Right lobe of liver (tissue), 6 donors: ENCODE measurements around the gene LDB3. TPM values are rescaled to one million over a fixed set of nuclear protein-coding genes. Genes with fewer than 3 reads are reported as not detected.
A peak's percentile ranks its signal among the peaks of the same experiment; 100 is the strongest.

ENCODE experiments used
- ATAC-seq, 4 donors: fragments of 200-7000 bp; cut with Tn5 transposase; one replicate each; pipeline ENCODE4 v1.9.1; 2020; ENCODE audit warnings: mild to moderate bottlenecking in 4 of 4, moderate library complexity in 4 of 4
- DNase-seq, 3 donors: peaks; one replicate each; pipeline ENCODE4 v3.0.0-alpha.2; 2020
- H3K27ac ChIP-seq, 3 donors: fragments of 200-600 bp; one replicate each; pipeline ENCODE4 v1.8.0; 2022
- H3K27me3 ChIP-seq, 2 donors: fragments of 200-600 bp; one replicate each; pipeline ENCODE4 v1.8.0; 2022
- H3K36me3 ChIP-seq, 4 donors: fragments of 200-600 bp; sonication (generic) in 1 of 4; one replicate each; pipeline versions ENCODE4 v1.5.1 to v1.8.0; 2017 to 2022; ENCODE audit warnings: control low read depth in 1 of 4
- H3K4me1 ChIP-seq, 4 donors: fragments of 200-600 bp; sonication (generic) in 1 of 4; one replicate each; pipeline versions ENCODE4 v1.5.1 to v1.8.0; 2017 to 2022; ENCODE audit warnings: control low read depth in 1 of 4
- H3K4me3 ChIP-seq, 3 donors: fragments of 200-600 bp; one replicate each; pipeline ENCODE4 v1.8.0; 2022
- H3K9me3 ChIP-seq, 4 donors: fragments of 200-600 bp; sonication (generic) in 1 of 4; one replicate each; pipeline versions ENCODE4 v1.5.1 to v1.8.0; 2017 to 2022; ENCODE audit warnings: control low read depth in 1 of 4
- POLR2A ChIP-seq: fragments of 450-650 bp; IDR thresholded peaks from one replicate; pipeline ENCODE4 v1.6.1; 2017; ENCODE audit warnings: antibody characterized with exemption, mild to moderate bottlenecking
- WGBS: methylation state at CpG from one replicate; pipeline ENCODE4 v1.1.6; 2018; ENCODE audit warnings: low coverage, low lambda C conversion rate; ENCODE audit not compliant: insufficient coverage; ENCODE audit errors: missing lambda C conversion rate; 5-methylcytosine and 5-hydroxymethylcytosine counted together
- intact Hi-C, 2 donors: fragments of 100-400 bp; cut with DNase I; formaldehyde crosslinking; loops; one replicate each; pipeline versions ENCODE4 v1.11.2 to v1.14.1; 2022
- long read RNA-seq: library from polyadenylated mRNA; unstranded; transcript quantifications from one replicate; pipeline ENCODE4 v2.0.0, GENCODE V29; 2019
- total RNA-seq, 6 experiments: library from RNA; depleted of rRNA in 2 of 6; stranded (reverse); fragments of >200 nt in 2 of 6; fragmentation: NEBNext Ultra II Directional in 3 of 6; extraction: Animal tissue kit (Norgen Biotek cat#: 25700) in 3 of 6; gene quantifications; one replicate each; pipeline versions ENCODE4 v1.1.0 to v1.2.4, GENCODE V29; 2016 to 2023
- TF ChIP-seq, protein P1 (sequence below), 4 donors: fragments of 200-600 bp in 3 of 4; fragments of 450-650 bp in 1 of 4; IDR thresholded peaks; one replicate each; pipeline versions ENCODE4 v1.5.1 to v1.8.0; 2016 to 2022; ENCODE audit warnings: antibody characterized with exemption in 4 of 4, mild to moderate bottlenecking in 2 of 4
- donor health status: DM: no; HTN: yes; CAD: no.
- donor health status: DM: no; HTN: no; CAD: no.
- donor health status: DM: no; HTN: no; CAD: no.
- donor health status: DM: no; HTN: yes; CAD: no.
- donor health status: DM: no; HTN: yes; CAD: no.

Gene LDB3, protein sequence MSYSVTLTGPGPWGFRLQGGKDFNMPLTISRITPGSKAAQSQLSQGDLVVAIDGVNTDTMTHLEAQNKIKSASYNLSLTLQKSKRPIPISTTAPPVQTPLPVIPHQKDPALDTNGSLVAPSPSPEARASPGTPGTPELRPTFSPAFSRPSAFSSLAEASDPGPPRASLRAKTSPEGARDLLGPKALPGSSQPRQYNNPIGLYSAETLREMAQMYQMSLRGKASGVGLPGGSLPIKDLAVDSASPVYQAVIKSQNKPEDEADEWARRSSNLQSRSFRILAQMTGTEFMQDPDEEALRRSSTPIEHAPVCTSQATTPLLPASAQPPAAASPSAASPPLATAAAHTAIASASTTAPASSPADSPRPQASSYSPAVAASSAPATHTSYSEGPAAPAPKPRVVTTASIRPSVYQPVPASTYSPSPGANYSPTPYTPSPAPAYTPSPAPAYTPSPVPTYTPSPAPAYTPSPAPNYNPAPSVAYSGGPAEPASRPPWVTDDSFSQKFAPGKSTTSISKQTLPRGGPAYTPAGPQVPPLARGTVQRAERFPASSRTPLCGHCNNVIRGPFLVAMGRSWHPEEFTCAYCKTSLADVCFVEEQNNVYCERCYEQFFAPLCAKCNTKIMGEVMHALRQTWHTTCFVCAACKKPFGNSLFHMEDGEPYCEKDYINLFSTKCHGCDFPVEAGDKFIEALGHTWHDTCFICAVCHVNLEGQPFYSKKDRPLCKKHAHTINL
- under 1 TPM; 0.07 to 0.29 (median 0.12) TPM for total RNA-seq
- long read RNA-seq = 0 reads

DNA sequence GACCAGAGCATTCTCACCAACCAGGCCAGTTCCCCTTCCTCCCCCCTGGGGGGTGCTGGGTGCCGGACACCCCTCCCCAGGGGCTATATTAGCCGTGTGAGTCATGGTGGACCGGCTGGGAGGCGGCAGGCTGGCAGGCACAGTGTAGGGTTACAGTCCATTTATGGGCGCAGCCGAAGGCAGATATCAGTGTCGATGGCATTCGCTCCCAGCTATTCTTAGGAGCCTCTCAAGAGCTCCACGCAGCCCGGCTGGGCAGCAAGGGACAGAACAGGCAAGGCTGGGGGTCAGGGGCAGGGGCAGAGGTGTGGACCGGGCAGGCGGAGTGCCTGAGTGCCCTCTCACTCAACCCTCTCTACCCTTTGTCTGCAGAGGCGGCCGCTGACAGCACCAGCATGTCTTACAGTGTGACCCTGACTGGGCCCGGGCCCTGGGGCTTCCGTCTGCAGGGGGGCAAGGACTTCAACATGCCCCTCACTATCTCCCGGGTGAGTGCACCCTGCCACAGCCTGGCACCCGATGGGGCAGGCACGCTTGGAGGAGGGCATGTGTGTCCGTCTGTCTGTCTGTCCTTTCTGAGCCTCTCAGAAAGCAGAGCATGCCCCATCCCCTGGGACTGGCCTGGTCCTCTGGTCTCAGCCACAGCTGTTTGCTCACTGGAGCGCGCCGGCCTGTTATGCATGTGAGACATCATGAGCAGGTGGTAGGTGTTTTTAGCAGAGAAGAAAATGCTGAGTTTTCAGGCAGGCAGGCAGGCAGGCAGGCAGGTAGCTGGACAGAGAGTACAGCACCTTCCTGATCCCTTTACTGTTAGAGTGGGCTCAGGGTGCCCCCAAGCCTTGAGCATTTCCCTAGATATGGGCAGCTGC, at the start of gene LDB3:
TSS of gene LDB3 (plus strand) at position 215 of the 869 bp plus-strand sequence. CDS start at position 396, 181 bp downstream.
- H3K4me1 ChIP-seq = no peaks in the 10 kb centered on the region
- DNase-seq (no peak), ATAC-seq (no peak)
- no peaks in the 10 kb centered on the region for H3K9me3 ChIP-seq
- no peak within 1 kb of the TSS for H3K27ac ChIP-seq
- WGBS = no CpG with 5 or more reads among the region's 23 CpGs
- no peaks in the 10 kb centered on the region for H3K27me3 ChIP-seq
- TF ChIP-seq, protein P1, sequence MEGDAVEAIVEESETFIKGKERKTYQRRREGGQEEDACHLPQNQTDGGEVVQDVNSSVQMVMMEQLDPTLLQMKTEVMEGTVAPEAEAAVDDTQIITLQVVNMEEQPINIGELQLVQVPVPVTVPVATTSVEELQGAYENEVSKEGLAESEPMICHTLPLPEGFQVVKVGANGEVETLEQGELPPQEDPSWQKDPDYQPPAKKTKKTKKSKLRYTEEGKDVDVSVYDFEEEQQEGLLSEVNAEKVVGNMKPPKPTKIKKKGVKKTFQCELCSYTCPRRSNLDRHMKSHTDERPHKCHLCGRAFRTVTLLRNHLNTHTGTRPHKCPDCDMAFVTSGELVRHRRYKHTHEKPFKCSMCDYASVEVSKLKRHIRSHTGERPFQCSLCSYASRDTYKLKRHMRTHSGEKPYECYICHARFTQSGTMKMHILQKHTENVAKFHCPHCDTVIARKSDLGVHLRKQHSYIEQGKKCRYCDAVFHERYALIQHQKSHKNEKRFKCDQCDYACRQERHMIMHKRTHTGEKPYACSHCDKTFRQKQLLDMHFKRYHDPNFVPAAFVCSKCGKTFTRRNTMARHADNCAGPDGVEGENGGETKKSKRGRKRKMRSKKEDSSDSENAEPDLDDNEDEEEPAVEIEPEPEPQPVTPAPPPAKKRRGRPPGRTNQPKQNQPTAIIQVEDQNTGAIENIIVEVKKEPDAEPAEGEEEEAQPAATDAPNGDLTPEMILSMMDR (IDR thresholded peaks at IDR 0.05) = no peak
- no peak for TF ChIP-seq POLR2A
- H3K36me3 ChIP-seq = no peaks in the 10 kb centered on the region
- H3K4me3 ChIP-seq = no peak within 1 kb of the TSS
- intact Hi-C loops = no loop called here

DNA sequence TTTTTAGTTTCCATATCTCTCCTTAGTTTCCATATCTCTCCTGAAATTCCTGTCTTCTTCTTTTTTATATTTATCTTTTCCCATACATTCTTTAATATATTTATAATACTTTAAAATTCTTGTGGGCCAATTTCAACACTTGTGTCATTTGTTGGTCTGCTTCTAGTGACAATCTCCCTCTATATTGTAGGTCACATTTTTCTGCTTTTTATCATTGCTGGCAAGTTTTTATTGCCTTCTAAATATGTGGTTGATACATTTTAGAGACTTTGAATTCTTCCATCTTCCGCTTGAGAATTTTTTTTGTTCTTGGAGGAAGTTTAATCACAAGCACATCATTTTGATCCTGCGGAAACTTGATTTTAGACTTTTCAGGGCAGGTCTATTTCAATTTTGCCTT, 40.0 kb upstream of the LDB3 start:
- H3K27ac ChIP-seq = no peak overlapping the region
- no peaks in the 10 kb centered on the region for H3K27me3 ChIP-seq
- TF ChIP-seq POLR2A = no peak
- TF ChIP-seq, protein P1 (IDR thresholded peaks at IDR 0.05) = no peak
- no peaks in the 10 kb centered on the region for H3K9me3 ChIP-seq
- H3K4me1 ChIP-seq = peaks cover 0 to 5% (median 0%) of the 10 kb centered on the region in 4 donors
- no peak for ATAC-seq
- DNase-seq = no peak
- no peak overlapping the region for H3K4me3 ChIP-seq
- H3K36me3 ChIP-seq = no peaks in the 10 kb centered on the region
- intact Hi-C loops = no loop called here
- 95% methylated on average over 2 of the region's 2 CpGs for WGBS

DNA sequence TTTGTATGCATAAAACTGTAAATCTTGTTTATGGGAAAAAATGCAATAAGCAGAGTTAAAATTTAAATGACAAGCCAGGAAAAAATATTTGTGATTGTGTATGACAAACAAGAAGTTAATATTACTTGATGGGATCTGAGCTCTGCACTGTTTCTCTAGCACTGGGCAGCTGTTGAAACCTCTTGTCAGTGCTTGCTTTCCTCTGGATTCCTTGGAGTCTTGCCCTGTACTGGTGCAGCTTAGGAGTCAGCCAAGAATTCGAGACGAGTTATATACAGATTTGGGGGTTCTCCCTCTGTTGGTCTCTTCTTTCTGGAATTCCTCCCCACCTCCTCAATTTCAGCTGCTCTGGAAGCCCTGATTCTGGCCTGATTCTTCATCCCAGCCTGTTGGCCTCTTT, 38.2 kb upstream of the LDB3 start:
- DNase-seq (no peak), ATAC-seq (no peak)
- Histone ChIP-seq H3K4me3 (no peak overlapping the region), H3K9me3 (no peaks in the 10 kb centered on the region), H3K4me1 (peaks cover 0 to 5% (median 0%) of the 10 kb centered on the region in 4 donors), H3K27ac (no peak overlapping the region), H3K27me3 (no peaks in the 10 kb centered on the region), H3K36me3 (no peaks in the 10 kb centered on the region)
- no peak for TF ChIP-seq POLR2A
- TF ChIP-seq, protein P1 (IDR thresholded peaks at IDR 0.05) = no peak
- intact Hi-C loops = no loop called here
- WGBS = 28% methylated on average over 2 of the region's 2 CpGs

DNA sequence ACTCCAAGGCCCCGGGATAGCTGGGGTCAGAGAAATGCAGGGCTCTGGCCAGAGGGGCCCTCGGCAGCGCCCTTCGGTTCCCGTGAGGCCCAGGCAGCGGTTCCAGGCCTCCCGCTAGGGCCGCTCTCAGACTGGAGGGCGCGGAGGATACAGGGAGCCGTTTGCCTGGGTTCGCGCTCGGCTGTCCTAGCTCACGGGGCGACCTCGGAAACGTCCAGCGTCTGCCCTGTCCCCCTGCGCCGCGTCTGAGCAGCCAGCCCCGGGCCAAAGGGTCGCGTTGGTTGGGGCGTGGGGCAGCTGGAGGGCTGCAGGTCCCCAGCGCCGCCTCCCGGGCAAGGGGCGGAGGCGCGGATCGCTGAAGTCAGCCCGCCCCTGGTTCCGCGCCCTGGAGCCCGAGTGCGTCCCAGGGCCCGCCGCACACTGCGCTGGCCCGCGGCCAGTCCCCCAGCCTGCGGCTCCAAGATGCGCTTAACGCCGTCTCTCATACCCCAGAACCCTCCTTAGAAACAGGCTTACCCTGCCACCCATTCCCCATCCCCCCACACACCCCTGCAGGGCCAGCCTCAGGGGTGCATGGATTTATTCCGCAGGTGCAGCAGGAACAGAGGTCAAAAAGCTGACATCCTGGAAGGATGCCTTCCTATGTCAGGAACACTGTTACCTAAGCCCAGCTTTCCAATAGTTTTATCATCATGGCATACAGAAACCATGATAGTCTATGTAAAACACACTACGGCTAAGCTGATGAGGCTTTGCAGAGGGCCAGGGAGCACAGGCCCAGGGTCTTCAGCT, 36.1 kb upstream of the LDB3 start:
- peaks cover 0 to 6% (median 0%) of the 10 kb centered on the region in 4 donors for H3K4me1 ChIP-seq
- intact Hi-C loops = no loop called here
- 8% methylated on average over 13 of the region's 49 CpGs for WGBS
- TF ChIP-seq POLR2A = no peak
- TF ChIP-seq, protein P1 (IDR thresholded peaks at IDR 0.05) = peak in 3 of 4 donors; percentile 23 to 28 (median 28)
- no peaks in the 10 kb centered on the region for H3K9me3 ChIP-seq
- H3K27me3 ChIP-seq = no peaks in the 10 kb centered on the region
- H3K27ac ChIP-seq = no peak overlapping the region
- peak in 1 of 3 donors; percentile 39 for DNase-seq
- no peaks in the 10 kb centered on the region for H3K36me3 ChIP-seq
- peak; percentile 81 to 84 (median 82) for ATAC-seq
- H3K4me3 ChIP-seq = peak overlapping the region in 2 of 3 donors; percentile 19 to 36
